Stomach (tissue), 9 donors: ENCODE measurements around the gene GNGT1. TPM values are rescaled to one million over a fixed set of nuclear protein-coding genes. Genes with fewer than 3 reads are reported as not detected.
A peak's percentile ranks its signal among the peaks of the same experiment; 100 is the strongest.

Experiments used
- DNase-seq, 2 donors: peaks; one replicate each; pipeline versions ENCODE4 v3.0.0 to v3.0.0-alpha.2; 2013 to 2019
- H3K27ac ChIP-seq, 5 donors: fragments of 200-600 bp in 4 of 5; sonication (generic) in 4 of 5; one replicate each; pipeline ENCODE4 v1.5.1; 2013 to 2019; ENCODE audit warnings: mild to moderate bottlenecking in 1 of 5, moderate library complexity in 1 of 5
- H3K27me3 ChIP-seq, 3 donors: fragments of 200-600 bp; sonication (generic); one replicate each; pipeline ENCODE4 v1.5.1; 2017 to 2019; ENCODE audit warnings: mixed run types in 1 of 3
- H3K36me3 ChIP-seq, 4 donors: fragments of 200-600 bp; sonication (generic); 1 replicate in 3 of 4; 2 replicates in 1 of 4; pipeline ENCODE4 v1.5.1; 2016 to 2019
- H3K4me1 ChIP-seq, 4 donors: fragments of 200-600 bp; sonication (generic); one replicate each; pipeline ENCODE4 v1.5.1; 2016 to 2019
- H3K4me3 ChIP-seq, 4 donors: fragments of 200-600 bp; sonication (generic) in 3 of 4; one replicate each; pipeline ENCODE4 v1.5.1; 2016 to 2019; ENCODE audit warnings: mild to moderate bottlenecking in 1 of 4
- H3K9me3 ChIP-seq, 4 donors: fragments of 200-600 bp; sonication (generic); one replicate each; pipeline ENCODE4 v1.5.1; 2016 to 2019
- CTCF ChIP-seq, 7 experiments: fragments of 450-650 bp in 4 of 7; fragments of 200-600 bp in 3 of 7; sonication (generic) in 3 of 7; IDR thresholded peaks; one replicate each; pipeline ENCODE4 v1.5.1; 2016 to 2019; ENCODE audit warnings: antibody characterized with exemption in 7 of 7, control low read depth in 2 of 7, mild to moderate bottlenecking in 1 of 7
- EP300 ChIP-seq: sonication (generic); formaldehyde crosslinking; IDR thresholded peaks from one replicate; pipeline ENCODE4 v1.6.1; 2017; ENCODE audit warnings: antibody characterized with exemption
- POLR2A ChIP-seq, 4 donors: fragments of 450-650 bp; IDR thresholded peaks; one replicate each; pipeline ENCODE4 v1.6.1; 2016; ENCODE audit warnings: antibody characterized with exemption in 4 of 4, control low read depth in 2 of 4, mild to moderate bottlenecking in 1 of 4, moderate library complexity in 1 of 4
- POLR2AphosphoS5 ChIP-seq, 3 donors: sonication (generic); formaldehyde crosslinking; IDR thresholded peaks; one replicate each; pipeline ENCODE4 v1.6.1; 2016; ENCODE audit warnings: antibody characterized with exemption in 3 of 3
- WGBS, 5 donors: extraction: QIAGEN DNeasy Blood & Tissue Kit in 3 of 5; methylation state at CpG; one replicate each; pipeline versions ENCODE4 v1.1.5 to v1.1.7; 2013 to 2018; 5-methylcytosine and 5-hydroxymethylcytosine counted together
- intact Hi-C: fragments of 100-400 bp; cut with DNase I; formaldehyde crosslinking; loops from one replicate; pipeline ENCODE4 v1.15.1; 2023; ENCODE audit warnings: low total_unique reads
- polyA plus RNA-seq, 3 donors: library from polyadenylated mRNA; stranded (reverse); fragments of 200-250 nt; gene quantifications; one replicate each; pipeline ENCODE4 v1.2.3, GENCODE V29; 2013
- total RNA-seq, 5 donors: library from RNA; depleted of rRNA; stranded (reverse); fragments of >200 nt; gene quantifications; one replicate each; pipeline versions ENCODE4 v1.1.0 to v1.2.3, GENCODE V29; 2014 to 2016
- donor health status: healthy with polysubstance abuse.
- donor health status: Bipolar disorder and iron deficiency.
- donor health status: healthy.

Gene GNGT1
- total and polyA plus RNA-seq, 8 donors = not detected

GRCh38 chr7:93935102-93935501 lies 28.7 kb downstream of the GNGT1 start:
- DNase-seq = peak in 1 of 2 donors; percentile 32
- intact Hi-C loops = no loop called here
- Histone ChIP-seq H3K27me3 (no peaks in the 10 kb centered on the region), H3K4me3 (no peak overlapping the region), H3K9me3 (no peaks in the 10 kb centered on the region), H3K4me1 (no peaks in the 10 kb centered on the region), H3K27ac (no peak overlapping the region), H3K36me3 (no peaks in the 10 kb centered on the region)
- no peak for TF ChIP-seq EP300
- no peak for TF ChIP-seq POLR2A (IDR thresholded peaks at IDR 0.05)
- no peak for TF ChIP-seq CTCF (IDR thresholded peaks at IDR 0.05)
- WGBS, 5 donors = 73 to 89% (median 82%) methylated on average over 2 of the region's 2 CpGs

- Histone ChIP-seq H3K36me3 (no peaks in the 10 kb centered on the region), H3K9me3 (no peaks in the 10 kb centered on the region), H3K4me3 (no peak overlapping the region), H3K4me1 (no peaks in the 10 kb centered on the region), H3K27me3 (no peaks in the 10 kb centered on the region), H3K27ac (no peak overlapping the region)
- WGBS, 5 donors = 82 to 95% (median 88%) methylated on average over 1 of the region's 1 CpG
- intact Hi-C loops = no loop called here
- no peak for DNase-seq
- TF ChIP-seq CTCF (IDR thresholded peaks at IDR 0.05) = no peak
- no peak for TF ChIP-seq POLR2A (IDR thresholded peaks at IDR 0.05)
- no peak for TF ChIP-seq POLR2AphosphoS5 (IDR thresholded peaks at IDR 0.05)
- no peak for TF ChIP-seq EP300
Observed at GRCh38 chr7:93937818-93938217, 31.5 kb downstream of the GNGT1 start.

- intact Hi-C loops = no loop called here
- H3K27me3 ChIP-seq = no peaks in the 10 kb centered on the region
- H3K9me3 ChIP-seq = no peaks in the 10 kb centered on the region
- H3K4me1 ChIP-seq = no peaks in the 10 kb centered on the region
- no peak overlapping the region for H3K4me3 ChIP-seq
- no peak overlapping the region for H3K27ac ChIP-seq
- DNase-seq = no peak
- TF ChIP-seq CTCF (IDR thresholded peaks at IDR 0.05) = no peak
- TF ChIP-seq POLR2A (IDR thresholded peaks at IDR 0.05) = no peak
- no peak for TF ChIP-seq POLR2AphosphoS5 (IDR thresholded peaks at IDR 0.05)
- TF ChIP-seq EP300 = no peak
- H3K36me3 ChIP-seq = no peaks in the 10 kb centered on the region
Observed at GRCh38 chr7:93938293-93938692, 31.9 kb downstream of the GNGT1 start.

GRCh38 chr7:93941945-93942344 lies 35.6 kb downstream of the GNGT1 start:
- Histone ChIP-seq H3K36me3 (no peaks in the 10 kb centered on the region), H3K4me3 (no peak overlapping the region), H3K4me1 (peaks cover 0 to 8% (median 0%) of the 10 kb centered on the region in 4 donors), H3K9me3 (no peaks in the 10 kb centered on the region), H3K27me3 (no peaks in the 10 kb centered on the region), H3K27ac (no peak overlapping the region)
- intact Hi-C loops = no loop called here
- no peak for DNase-seq
- WGBS, 5 donors = 65 to 81% (median 71%) methylated on average over 2 of the region's 2 CpGs
- TF ChIP-seq EP300 = no peak
- TF ChIP-seq CTCF (IDR thresholded peaks at IDR 0.05) = no peak
- no peak for TF ChIP-seq POLR2A (IDR thresholded peaks at IDR 0.05)
- TF ChIP-seq POLR2AphosphoS5 (IDR thresholded peaks at IDR 0.05) = no peak
